Type B pancreatic cell (in vitro differentiated cells): Measurements from ENCODE around the gene DNAH7. TPM values are rescaled to one million over a fixed set of nuclear protein-coding genes. Genes with fewer than 3 reads are reported as not detected.

Experiments
- DNase-seq: peaks from one replicate; pipeline ENCODE4 v3.0.0; 2021; ENCODE audit warnings: mixed read lengths; ENCODE audit not compliant: unreplicated experiment; ENCODE audit errors: extremely low spot score
- H3K27ac Mint-ChIP-seq: 2 replicates; pipeline ENCODE4 v1.8.0; 2021; ENCODE audit warnings: mild to moderate bottlenecking, mixed read lengths
- H3K27me3 Mint-ChIP-seq: 2 replicates; pipeline ENCODE4 v1.8.0; 2021; ENCODE audit warnings: mixed read lengths
- H3K36me3 Mint-ChIP-seq: 2 replicates; pipeline ENCODE4 v1.8.0; 2021; ENCODE audit warnings: mixed read lengths
- H3K4me1 Mint-ChIP-seq: one replicate; pipeline ENCODE4 v1.8.0; 2021; ENCODE audit warnings: mixed read lengths; ENCODE audit not compliant: unreplicated experiment
- H3K4me3 Mint-ChIP-seq: 2 replicates; pipeline ENCODE4 v1.8.0; 2021; ENCODE audit warnings: mild to moderate bottlenecking, mixed read lengths
- H3K9me3 Mint-ChIP-seq: 2 replicates; pipeline ENCODE4 v1.8.0; 2021; ENCODE audit warnings: mixed read lengths
- CTCF ChIP-seq: fragments of 200-600 bp; sonication (generic); conservative IDR thresholded peaks from 2 replicates; pipeline ENCODE4 v1.5.0; 2021; ENCODE audit warnings: antibody characterized with exemption, mild to moderate bottlenecking
- total RNA-seq: library from RNA; stranded (reverse); gene quantifications from 2 replicates; pipeline ENCODE4 v1.2.1, GENCODE V29; 2021; ENCODE audit warnings: low replicate concordance

DNAH7 gene
- total RNA-seq, 1 donor from 2014 or later = 7.5 TPM

GRCh38 chr2:195834836-195835235 is 233.8 kb downstream of the DNAH7 start:
- Mint-ChIP-seq H3K27me3 (no peaks in the 10 kb centered on the region), H3K4me3 (no peak overlapping the region), H3K9me3 (no peaks in the 10 kb centered on the region), H3K4me1 (peaks cover 4% of the 10 kb centered on the region), H3K27ac (no peak overlapping the region), H3K36me3 (no peaks in the 10 kb centered on the region)
- TF ChIP-seq CTCF = no peak
- DNase-seq = no peak

- no peaks in the 10 kb centered on the region for H3K36me3 Mint-ChIP-seq
- H3K9me3 Mint-ChIP-seq = no peaks in the 10 kb centered on the region
- peaks cover 4% of the 10 kb centered on the region for H3K4me1 Mint-ChIP-seq
- no peak for TF ChIP-seq CTCF
- no peaks in the 10 kb centered on the region for H3K27me3 Mint-ChIP-seq
- no peak for DNase-seq
- H3K27ac Mint-ChIP-seq = no peak overlapping the region
- H3K4me3 Mint-ChIP-seq = no peak overlapping the region
These were observed 237.4 kb downstream of the DNAH7 start for GRCh38 chr2:195830968-195831950.

DNA sequence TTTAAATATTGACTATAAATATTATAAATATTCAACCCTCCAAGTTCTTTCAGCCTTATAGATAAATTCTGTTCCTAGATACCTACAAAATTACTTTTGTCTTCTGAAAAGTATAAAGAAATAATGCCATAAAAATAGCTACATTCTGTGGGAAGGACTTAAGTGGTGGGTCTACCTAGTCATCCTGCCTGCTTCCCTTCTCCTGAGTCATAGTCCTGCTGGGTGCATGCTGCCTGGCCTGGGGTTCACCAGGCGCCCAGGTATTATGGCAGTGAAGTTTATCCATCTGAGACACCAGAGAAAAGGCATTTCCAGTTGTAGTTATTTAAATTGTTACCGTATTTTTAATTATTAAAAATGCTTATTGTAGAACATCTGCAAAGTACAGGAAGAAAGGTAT is 244.2 kb downstream of the DNAH7 start:
- TF ChIP-seq CTCF = no peak
- H3K27me3 Mint-ChIP-seq = no peaks in the 10 kb centered on the region
- H3K36me3 Mint-ChIP-seq = no peaks in the 10 kb centered on the region
- no peak for DNase-seq
- H3K4me1 Mint-ChIP-seq = no peaks in the 10 kb centered on the region
- no peak overlapping the region for H3K27ac Mint-ChIP-seq
- no peaks in the 10 kb centered on the region for H3K9me3 Mint-ChIP-seq
- no peak overlapping the region for H3K4me3 Mint-ChIP-seq

DNA sequence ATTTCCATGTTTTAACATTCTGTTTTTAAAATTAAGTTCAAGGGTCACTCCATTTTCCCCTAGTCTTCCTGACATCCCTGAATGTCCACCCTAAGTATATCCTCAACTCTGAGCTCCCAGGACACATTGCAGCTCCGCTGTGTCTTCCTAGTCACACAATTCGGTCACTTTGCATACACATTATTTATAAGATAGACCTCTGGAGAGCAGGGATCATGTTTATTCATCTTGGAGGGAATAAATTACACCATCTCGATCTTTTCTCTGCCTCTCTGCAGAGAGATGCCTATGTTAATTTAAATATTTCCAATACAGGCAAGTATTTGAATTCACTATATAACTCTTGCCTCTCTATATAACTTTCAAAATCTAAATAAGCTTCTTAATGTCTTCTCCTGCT is 245.4 kb downstream of the DNAH7 start:
- Mint-ChIP-seq H3K27me3 (no peaks in the 10 kb centered on the region), H3K9me3 (no peaks in the 10 kb centered on the region), H3K4me1 (no peaks in the 10 kb centered on the region), H3K4me3 (no peak overlapping the region), H3K36me3 (no peaks in the 10 kb centered on the region), H3K27ac (no peak overlapping the region)
- TF ChIP-seq CTCF = no peak
- no peak for DNase-seq

- TF ChIP-seq CTCF = no peak
- no peak overlapping the region for H3K4me3 Mint-ChIP-seq
- no peak for DNase-seq
- no peak overlapping the region for H3K27ac Mint-ChIP-seq
- H3K9me3 Mint-ChIP-seq = no peaks in the 10 kb centered on the region
- H3K4me1 Mint-ChIP-seq = no peaks in the 10 kb centered on the region
- no peaks in the 10 kb centered on the region for H3K36me3 Mint-ChIP-seq
- H3K27me3 Mint-ChIP-seq = no peaks in the 10 kb centered on the region
These were observed 247.1 kb downstream of the DNAH7 start for GRCh38 chr2:195821566-195821932.
